GM19035 (cell line): ENCODE data around the gene TMEM183A.

Source experiments
- ATAC-seq: cut with Tn5 transposase; IDR thresholded peaks from one replicate; pipeline ENCODE4 v1.9.1; 2021; ENCODE audit not compliant: unreplicated experiment

TMEM183A gene, protein sequence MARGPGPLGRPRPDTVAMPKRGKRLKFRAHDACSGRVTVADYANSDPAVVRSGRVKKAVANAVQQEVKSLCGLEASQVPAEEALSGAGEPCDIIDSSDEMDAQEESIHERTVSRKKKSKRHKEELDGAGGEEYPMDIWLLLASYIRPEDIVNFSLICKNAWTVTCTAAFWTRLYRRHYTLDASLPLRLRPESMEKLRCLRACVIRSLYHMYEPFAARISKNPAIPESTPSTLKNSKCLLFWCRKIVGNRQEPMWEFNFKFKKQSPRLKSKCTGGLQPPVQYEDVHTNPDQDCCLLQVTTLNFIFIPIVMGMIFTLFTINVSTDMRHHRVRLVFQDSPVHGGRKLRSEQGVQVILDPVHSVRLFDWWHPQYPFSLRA

DNA sequence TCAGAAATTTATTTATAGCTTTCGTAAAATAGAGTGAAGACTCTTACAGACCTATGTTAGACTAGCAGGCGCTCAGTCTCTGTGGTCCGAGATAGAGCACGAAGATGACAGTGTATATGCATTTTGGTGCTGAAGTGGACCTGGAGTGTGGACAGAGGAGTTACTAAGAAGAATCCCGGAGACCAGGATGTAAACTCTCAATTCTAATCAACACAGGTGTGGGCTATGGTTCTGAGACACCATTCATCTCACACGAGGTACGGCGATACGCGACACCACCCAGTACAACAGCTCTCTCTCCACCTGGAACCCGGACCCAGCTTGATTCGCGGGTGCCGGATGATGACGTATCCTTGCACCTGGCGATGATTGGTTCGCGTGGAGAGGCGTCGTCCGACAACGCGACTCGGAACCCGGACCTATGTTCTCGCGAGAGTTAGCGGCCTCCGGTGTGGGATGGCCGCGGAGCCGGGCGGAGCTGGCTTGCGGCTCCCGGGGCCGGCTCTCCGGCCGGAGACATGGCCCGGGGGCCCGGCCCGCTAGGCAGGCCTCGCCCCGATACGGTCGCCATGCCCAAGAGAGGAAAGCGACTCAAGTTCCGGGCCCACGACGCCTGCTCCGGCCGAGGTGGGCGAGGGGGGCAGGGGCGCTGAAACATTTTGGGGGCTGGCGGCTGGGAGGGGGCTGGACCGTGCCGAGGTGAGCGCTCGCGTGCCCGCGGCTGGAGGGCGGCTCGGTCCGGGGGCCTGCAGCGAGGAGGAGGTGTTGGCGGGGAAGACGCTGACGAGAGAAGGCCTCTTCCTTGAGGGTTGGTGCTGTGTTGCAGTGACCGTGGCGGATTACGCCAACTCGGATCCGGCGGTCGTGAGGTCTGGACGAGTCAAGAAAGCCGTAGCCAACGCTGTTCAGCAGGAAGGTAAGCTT is at the start of gene TMEM183A:
Gene TMEM183A (plus strand): TSS at position 427 of the 924 bp plus-strand sequence. CDS start 92 bp downstream, at position 519.
- ATAC-seq = peak; percentile 94

DNA sequence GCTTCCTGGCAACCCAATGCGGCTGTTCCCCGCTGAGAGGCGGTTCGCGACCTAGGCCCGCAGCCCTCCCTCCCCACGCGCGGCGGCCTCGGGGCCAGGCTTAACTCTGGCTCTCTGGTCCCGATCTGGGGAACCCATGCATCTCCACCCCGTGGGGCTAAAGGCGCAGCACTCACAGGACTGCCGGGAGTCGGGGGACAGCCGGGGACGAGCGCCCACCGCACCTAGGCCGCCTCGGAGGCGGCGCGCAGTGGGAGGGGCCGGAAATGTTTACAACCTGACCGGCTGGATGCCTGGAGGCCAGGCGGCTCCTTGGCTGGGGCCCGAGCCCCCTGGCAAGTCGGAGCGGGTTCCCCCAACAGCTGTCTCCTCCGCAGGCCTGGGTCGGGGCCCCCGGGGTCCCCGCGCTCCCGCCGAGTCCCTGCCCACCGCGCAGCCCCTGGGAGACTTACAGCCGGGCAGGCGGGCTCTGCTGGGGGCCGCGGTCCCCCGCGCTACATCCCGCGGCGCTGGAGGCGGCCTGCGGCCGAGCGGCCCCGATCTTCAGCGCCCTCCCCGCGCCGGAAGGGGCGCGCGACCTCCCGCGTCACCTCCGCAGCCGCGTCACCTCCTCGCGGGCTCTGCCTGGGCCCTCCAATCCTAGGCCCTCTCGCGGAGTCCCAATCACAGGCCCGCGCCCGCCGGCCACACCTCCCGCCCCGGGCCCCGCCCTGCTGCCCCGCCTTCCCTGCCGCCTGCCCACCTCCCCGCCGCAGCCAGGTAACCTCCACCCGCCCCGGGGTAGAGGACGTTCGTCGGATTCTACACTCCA is 49.2 kb upstream of the TMEM183A start, which contains the start of gene ADIPOR1:
Gene ADIPOR1 (minus strand): TSS at position 580 of the 811 bp plus-strand sequence. CDS start 7,242 bp downstream, outside the sequence.
- peak; percentile 97 for ATAC-seq

DNA sequence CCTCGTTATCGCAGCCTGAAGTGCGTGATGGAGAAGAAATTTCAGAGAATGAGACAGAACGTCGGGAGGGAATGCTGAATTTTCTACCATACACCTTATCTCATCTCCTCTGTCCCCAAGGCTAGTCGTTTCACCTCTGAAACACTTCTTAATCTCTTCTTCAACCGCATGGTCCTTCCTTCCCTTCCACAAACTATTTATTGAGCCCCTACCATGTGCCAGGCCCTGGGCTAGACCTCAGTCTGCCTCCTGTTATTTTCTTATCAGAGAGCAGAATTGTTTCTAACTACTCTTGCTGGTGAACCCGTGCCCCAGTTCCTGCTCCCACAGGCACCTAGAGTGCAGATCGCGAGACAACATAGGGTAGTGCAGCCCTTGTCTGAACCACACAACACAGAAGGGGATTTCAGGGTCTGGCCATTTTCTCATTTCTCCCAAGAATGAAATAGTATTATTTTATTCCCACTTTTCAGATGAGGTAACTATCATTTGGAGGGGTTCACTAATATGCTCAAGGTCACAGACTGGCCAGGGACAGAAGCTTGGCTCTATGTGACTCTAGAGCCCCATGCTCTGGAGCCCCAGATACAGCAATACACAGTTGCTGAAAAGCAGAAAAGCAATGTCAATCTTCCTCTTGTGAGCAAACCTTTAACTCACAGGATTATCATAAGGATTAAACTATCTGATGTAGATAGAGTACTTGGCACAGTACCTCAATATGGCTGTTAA is 48.5 kb upstream of the TMEM183A start:
- ATAC-seq = peak; percentile 1

DNA sequence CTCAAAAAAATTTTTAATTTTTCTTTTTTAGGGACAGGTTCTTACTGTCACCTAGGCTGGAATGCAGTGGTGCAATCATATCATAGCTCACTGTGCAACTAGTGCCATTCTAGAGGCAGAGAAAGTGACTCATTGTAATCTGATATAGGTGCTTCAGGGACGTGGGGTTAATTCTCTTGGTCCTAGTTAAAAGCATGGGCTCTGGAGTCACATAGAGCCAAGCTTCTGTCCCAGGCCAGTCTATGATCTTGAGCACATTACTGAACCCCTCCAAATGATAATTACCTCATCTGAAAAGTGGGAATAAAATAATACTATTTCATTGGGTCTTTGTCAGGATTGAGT is 47.9 kb upstream of the TMEM183A start:
- no peak for ATAC-seq

DNA sequence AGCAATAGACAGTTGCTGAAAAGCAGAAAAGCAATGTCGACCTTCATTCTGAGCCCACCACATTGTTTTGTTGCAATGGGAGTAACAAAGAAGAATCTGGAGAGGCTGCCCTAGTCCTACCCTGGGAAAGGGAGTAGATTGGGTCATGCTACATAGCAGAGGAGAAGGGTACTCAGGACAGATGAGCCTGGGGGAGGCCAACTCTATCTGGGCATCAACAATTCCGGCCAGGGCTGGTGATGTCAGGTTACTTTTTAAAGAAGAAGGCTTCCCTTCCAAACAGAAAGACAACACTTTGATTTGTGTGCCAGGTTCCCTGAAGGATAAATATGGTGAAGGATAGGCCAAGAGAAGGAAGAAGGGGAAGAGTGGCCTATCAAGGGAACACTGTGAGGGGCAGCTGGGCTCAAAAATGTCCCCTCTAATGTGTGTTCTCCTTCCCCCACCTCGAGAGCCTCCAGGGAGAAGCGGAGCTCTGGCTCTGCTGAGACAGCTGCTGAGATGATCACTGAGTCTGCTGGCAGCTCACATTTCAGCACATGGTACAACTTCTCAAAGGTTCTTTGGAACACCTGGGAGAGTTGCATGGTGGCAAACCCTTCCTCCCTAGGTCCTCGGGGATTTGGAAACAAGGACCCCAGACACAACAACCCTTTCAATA is 45.8 kb upstream of the TMEM183A start:
- no peak for ATAC-seq

DNA sequence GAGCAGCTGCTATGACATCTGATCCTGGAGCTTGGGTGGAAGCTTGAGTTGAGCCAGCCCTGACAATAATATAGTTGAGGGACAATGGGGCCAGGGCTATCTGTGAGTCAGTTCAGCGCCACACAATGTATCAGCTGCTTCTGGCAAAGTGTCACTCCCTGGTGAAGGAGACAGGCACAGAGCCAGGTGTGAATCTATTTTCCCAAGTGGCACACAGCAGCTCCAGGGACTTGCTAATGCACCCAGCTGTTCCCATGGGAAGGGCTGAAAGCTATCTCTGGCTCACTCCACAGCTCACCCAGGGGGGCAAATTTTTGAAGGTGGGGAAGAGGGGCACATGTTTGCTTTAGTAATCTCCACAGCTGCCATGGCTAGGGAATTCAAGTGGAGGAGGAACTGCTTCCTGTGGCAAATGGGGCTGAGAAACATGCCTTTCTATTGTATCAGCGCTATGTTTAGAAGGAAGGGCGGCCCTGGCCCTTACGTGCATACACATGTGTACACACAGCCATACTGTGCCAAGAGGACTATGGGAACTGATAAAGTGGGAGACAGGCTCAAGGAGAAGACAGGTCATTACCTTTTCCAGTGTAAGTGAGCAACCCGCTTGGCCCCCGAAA is 42.3 kb upstream of the TMEM183A start:
- no peak for ATAC-seq

DNA sequence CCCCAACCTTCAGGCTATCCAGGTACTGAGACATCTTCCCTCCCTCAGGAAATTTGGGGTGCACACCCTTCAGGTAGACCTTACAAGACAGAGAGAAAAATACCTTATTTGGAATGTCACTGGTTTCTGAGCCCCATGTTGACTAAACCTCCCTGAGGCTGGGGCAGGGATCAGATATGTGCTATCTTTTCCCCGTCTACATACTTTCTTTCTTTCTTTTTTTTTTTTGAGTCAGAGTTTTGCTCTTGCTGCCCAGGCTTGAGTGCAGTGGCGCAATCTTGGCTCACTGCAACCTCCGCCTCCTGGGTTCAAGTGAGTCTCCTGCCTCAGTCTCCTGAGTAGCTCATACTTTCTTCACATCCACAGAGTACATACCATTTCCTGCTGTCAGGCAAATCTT is 41.8 kb upstream of the TMEM183A start:
- no peak for ATAC-seq

DNA sequence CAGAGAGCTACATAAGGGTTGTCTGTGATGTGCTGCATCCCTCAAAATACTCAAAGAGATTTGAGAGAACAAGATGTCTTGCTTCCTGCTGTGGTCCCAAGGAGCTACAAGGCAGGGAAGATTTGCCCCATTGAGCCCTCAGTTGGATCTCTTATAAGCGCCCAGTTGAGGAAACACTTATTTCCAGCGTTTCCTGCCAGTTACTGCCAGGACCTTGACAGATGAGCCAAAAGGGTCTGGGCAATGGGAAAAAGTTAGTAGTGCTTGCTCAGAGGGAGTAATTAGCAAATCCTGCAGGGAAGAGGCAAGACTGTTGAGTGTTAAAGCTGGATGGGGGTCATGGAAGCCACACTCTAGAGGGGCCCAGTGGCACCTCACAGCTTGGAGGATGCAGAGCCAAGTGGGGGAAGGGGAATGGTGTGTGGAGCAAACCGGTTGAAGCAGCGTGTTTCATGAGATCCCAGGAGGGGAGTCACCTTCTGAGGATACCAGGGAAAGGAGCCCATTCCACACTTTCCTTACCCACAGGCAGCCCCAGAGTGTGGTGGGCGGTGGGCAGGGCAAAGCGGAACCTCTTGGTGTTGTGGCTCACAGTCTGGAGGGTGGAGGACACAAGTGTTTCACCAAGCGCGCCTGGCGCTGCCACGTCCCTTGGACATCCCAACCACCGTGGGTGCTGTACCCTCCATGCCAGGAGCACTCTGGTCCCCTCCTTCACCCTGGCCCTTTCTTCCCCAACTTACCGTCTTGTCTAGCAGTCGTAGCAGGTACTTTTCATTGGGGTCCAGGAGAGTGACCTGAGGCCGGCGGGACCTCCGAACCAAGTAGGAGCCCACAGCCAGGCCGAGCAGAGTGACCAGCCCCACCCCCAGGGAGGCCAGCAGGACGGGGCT is 40.9 kb upstream of the TMEM183A start:
- no peak for ATAC-seq

DNA sequence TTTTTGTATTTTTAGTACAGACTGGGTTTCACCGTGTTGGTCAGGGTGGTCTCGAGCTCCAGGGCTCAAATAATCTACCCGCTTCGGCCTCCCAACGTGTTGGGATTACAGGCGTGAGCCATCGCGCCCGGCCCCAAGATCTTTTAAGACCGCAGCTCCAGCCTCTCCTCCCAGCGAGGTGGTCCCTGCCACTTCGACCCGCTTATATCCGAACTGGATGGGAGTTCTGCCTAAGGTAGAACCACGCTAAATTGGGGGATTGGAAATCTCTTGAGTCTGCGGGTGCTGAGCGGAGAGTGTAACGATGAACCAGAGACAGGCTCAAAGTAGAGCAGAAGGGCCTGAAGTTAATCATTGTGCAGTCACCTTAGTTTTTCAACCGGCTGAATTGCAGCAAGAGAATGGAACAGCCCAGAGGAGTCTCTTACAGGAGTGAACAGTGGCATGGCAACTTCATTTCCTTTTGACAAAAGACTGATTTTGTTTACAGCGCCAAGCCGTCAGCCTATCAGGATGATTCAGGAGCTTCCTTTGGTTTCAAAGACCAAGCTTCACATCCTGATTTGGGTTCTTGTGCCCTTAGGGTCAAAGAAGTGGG is 39.4 kb upstream of the TMEM183A start:
- ATAC-seq = peak; percentile 15

DNA sequence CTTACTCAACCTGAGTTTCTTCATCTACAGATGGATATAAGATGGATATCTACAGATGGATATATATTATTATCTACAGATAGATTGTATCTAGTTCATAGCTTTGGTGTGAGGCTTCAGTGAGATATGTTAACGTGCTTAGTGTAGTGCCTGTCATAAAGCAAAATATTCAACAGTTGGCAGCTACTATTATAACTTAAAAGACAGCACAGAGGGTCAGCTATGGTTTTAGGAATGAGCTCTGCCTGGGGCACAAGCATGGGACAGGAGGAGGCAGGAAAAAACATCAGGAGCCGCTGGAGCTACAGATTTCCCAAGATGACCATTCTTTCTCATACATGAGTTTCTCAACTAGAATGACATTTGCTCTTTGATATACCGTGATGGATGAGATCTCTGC is 38.8 kb upstream of the TMEM183A start:
- no peak for ATAC-seq

DNA sequence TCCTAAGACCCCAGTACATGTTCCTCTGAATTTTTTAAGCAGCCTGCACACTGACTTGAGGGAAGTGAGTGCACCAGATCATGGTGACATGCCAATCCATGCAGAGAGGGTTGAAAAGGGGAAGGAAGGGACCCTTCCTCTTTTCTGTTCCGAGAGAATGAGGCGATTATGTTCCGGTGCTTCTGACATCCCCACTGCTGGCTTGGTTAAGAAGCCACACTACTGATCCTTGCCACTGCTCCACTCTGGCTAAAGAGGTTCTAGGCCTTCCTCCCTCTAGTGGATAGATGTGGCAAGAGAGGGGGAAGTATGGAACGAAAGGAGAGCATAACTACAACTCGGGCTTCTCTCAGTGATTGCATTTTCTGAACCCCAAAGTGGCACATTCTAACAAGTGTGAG is 38.3 kb upstream of the TMEM183A start:
- ATAC-seq = peak; percentile 47

DNA sequence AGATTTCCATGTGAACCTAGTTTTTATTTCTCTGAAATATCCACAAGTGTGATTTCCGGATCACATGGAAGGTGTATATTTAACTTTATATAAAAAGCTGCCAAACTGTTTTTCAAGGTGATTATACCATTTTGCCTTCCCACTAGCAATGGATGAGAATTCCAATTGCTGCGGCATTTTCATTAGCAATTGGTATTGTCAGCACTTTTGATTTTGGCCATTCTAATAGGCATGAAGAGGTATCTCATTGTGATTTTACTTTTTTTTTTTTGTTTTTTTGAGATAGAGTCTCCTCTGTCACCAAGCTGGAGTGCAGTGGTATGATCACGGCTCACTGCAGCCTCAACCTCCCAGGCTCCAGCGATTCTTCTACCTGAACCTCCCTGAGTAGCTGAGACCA is 35.1 kb upstream of the TMEM183A start:
- ATAC-seq = no peak

DNA sequence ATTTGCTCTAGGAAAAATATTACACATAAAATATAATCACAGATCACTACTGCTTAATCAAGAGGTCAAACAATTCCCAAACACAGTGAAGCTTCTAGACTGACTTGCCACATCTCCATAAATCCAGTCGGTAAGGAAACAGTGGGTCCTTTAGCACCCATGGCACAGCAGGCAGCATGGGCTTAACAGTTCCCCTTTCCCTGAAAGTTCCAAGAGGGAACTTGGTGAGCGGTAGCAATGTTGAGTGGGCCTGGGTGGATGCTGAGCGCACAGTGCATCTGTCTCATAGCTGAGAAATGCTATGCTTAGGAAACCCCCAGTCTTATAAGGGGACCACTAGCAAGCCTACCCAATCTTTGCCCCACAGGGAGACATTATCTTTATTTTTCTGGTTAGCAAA is 32.3 kb upstream of the TMEM183A start:
- no peak for ATAC-seq

DNA sequence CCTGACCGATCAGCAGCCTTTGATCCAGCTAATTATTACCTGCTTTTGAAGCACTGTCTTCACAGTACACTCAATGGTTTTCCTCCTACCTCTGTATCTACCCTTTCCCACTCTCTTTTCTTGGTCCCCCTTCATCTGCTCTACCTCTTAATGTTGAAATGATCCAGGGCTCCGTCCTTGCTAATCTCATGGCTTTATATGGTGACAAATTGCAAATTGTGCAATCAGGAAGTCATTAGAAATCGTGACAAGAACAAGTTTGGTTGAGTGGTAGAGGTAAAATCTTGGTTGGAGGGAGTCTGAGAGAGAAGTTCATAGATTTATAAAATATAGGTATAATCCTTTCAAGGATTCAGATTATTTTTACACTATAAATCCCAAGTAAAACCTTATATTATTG is 30.5 kb upstream of the TMEM183A start:
- no peak for ATAC-seq

DNA sequence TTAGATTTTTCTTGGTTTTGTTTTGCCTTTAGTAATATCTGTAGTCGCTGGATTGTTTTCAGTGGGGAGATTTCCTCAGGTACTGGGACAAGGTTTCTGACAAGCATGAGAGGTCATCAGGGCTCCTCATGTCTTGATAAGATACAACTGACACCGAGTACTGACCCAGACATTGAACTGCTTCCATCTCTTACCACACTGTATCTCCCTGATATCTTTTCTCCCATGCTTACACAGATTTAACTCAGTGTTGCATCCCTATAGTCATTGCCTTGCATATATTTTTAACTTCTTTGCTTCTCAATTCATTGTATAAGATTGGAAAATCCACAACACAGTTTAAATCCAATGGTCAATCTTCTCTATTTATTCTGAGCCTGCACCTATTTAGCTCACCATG is 27.7 kb upstream of the TMEM183A start:
- ATAC-seq = no peak

DNA sequence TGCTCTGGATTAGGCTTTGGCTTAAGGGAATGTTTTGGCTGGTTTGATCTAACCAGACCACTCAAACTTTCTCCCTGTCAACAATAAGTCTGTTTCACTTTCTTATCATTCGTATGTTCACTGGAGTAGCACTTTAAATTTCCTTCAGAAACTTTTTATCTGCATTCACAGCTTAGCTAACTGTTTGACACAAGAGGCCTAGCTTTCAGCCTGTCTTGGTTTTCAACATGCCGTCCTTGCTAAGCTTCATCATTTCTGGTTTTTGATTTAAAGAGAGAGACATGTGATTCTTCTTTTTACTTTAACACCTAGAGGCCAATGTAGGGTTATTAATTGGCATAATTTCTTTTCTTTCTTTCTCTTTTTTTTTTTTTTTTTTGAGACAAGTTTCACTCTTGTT is 25.2 kb upstream of the TMEM183A start:
- ATAC-seq = no peak

DNA sequence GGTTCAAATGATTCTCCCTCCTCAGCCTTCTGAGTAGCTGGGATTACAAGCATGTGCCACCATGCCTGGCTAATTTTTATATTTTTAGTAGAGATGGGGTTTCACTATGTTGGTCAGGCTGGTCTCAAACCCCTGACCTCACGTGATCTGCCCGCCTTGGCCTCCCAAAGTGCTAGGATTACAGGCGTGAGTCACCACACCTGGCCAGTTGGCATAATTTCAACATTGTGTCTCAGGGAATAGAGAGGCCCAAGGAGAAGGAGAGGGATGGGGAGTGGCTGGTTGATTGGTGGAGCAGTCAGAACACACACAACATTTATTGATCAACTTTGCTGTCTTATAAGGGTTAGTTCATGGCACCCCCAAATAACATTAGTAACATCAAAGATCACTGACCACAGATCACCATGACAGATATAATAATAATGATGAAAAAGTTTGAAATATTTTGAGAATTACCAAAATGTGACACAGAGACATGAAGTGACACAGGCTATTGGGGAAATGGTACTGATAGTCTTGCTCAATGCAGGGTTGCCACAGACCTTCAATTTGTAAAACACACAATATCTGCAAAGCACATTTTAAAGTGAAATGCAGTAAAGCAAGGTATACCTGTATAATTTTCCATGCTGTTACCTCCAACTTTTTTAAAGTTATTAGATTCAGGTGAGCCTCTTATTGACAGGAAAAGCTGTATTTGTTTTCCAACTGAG is 24.3 kb upstream of the TMEM183A start:
- no peak for ATAC-seq
